SW480 (cell line): ENCODE results near the gene ATF1.
"Not testable (repeated sequence)": the region's sequence is repeated elsewhere in the genome, so short reads cannot be mapped to it uniquely, and the experiment has no call there.

Source experiments
- DNase-seq: peaks from one replicate; pipeline ENCODE4 v3.0.0-alpha.2; 2016; ENCODE audit warnings: low spot score

The ATF1 gene

DNA sequence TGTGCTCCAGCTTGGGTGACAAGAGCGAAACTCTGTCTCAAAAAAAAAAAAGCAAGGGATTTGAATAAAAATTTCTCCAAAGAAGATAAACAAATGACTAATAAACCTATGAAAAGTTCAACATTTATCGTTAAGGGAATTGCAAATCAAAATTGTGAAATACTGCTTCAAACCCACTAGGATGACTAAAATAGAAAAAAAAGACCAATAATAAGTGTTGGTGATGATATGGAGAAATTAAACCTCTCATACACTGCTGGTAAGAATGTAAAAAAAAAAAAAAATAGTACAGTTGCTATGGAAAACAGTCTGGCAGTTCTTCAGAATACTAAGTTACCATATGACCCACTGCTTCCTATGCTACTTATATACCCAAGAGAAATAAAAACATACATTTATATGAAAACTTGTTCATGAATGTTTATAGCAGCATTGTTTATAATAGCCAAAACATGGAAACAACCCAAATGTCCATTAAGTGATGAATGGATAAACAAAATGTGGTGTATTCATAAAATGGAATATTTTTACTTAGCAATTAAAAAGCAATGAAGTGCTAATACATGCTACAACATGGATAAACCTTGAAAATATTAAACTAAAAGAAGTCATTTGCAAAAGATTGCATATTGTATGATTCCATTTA is 39.5 kb downstream of the ATF1 start:
- DNase-seq, result no peak

DNA sequence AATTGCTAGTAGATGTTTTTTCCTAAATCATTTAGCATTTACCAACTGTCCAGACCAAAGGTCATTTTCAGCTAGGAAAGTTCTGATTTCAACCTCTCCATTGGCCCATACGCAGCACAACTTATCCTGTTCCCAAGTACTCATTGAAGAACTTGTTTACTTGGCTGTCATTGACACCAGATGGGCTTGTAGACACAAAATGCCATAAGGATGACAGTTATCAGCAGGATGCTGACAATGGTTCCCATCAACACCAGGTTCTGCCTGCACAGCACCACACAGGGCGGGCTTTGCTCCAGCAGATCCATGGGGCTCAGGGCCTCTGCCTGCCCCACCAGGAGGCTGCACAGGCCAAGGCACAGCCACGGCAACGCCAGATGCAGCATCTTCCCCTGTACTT is 42.3 kb downstream of the ATF1 start:
- no peak for DNase-seq

DNA sequence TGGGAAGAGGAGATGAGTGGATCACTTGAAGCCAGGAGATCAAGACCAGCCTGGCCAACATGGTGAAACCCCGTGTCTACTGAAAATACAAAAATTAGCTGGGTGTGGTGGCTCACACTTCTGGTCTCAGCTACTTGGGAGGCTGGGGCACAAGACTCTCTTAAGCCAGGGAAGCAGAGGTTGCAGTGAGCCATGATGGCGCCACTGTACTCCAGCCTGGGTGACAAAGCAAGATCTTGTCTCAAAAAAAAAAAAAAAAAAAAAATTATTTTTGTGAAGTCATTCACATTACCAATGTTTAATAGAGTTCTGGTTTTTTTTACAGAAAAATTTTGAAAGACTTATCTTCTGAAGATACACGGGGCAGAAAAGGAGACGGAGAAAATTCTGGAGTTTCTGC is 45.2 kb downstream of the ATF1 start:
- not testable (repeated sequence) for DNase-seq

DNA sequence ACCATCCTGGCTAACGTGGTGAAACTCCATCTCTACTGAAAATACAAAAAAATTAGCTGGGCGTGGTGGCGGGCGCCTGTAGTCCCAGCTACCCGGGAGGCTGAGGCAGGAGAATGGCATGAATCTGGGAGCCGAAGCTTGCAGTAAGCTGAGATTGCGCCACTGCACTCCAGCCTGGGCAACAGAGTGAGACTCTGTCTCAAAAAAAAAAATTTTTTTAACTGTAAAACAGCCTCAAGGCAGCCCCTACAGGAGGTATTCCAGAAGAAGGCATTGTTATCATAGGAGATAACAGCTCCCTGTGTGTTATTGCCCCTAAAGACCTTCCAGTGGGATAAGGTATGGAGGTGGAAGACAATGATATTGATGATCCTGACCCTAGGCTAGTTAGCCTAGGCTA is 51.0 kb downstream of the ATF1 start:
- not testable (repeated sequence) for DNase-seq

DNA sequence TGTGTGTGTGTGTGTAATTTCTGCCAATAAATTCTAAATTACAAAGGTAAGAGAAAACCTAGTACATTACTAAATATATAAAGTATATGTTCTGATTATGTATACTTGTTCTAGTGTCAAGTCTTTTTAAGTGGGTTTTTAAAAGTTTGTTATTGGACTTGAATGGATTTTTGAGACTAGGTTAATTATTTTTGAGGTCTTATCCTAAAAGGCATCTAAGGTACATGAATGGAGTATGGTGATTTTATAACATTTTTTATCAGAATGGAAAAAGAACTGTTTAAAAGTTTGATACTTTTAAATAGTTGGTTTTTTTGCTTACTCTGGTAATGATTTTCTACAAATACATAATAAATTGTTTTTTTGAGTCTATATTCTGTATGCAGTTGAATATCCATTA is 56.3 kb downstream of the ATF1 start:
- DNase-seq, result no peak

DNA sequence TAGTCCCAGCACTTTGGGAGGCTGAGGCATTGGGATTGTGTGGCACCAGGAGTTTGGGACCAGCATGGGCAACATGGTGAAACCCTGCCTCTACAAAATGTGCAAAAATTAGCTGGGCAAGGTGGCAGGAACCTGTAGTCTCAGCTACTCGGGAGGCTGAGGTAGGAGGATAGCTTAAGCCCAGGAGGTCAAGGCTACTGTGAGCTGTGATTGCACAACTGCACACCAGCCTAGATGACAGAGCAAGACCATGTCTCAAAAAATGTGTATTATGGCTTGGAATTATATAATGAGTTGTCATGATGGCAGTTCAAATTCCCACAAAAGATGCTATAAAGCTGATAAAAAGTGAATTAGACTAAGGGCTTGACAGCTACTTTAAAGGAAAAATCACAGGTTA is 58.2 kb downstream of the ATF1 start:
- DNase-seq, result no peak

DNA sequence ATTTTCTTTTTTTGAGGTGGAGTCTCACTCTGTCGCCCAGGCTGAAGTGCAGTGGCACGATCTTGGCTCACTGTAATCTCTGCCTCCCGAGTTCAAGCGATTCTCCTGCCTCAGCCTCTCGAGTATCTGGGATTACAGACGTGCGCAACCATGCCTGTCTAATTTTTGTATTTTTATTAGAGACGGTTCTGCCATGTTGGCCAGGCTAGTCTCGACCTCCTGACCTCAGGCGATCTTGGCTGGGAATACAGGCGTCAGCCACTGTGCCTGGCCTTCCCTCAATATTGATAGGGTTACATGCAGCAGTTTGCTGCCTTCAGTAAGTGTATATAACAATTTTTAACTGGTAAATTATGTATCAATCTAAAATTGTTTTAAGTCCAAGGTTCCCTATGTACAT is 59.8 kb downstream of the ATF1 start:
- DNase-seq, result not testable (repeated sequence)

DNA sequence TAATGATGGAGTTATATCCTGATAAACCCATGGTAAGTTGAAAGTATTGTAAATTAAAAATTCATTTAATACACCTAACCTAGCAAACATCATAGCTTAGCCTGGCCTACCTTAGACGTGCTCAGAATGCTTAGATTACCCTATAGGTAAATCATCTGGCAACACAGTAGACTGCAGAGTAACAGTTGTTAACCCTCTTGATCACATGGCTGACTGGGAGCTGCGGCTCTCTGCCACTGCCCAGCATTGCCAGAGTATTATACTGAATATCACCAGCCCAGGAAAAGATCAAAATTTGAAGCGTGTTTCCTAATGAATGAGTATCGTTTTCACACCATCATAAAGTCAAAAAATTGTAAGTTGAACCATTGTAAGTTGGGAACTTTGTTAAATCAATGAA is 61.0 kb downstream of the ATF1 start:
- DNase-seq, result no peak

DNA sequence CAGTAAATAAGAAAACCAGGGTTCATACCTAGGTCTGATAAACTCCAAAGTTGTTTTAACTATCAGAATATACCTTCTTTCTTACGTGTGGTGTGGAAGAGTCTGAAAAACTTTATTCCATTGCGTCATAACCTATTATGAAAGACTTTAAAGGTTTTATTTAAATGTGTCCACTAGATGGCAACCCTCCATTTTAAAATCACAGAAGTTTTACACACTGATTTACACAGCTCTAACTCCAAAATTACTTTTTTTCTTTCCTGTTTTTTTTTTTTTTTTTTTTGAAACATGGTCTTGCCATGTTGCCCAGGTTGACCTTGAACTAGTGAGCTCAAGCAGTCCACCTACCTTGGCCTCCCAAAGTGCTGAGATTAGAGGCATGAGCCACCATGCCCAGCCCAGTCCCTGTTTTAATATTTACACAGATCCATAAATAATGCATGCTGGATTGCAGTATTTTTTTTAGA is 61.5 kb downstream of the ATF1 start:
- peak; percentile 69 for DNase-seq

DNA sequence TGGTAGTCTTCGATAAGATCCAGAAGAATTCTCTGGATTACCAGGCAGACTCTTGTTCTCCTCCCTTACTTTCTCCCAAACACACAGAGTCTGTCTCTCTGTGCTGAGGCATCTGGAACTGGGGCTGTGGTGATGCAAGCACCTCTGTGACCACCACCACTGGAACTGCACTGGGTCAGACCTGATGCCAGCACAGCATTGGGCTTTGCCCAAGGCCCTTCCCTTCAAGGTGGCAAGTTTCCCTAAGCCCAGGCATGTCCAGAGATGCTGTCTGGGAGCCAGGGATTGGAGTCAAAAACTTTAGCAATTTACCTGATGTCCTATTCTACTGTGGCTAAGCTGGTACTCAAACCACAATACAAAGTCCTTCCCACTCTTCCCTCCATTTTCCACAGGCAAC is 64.2 kb downstream of the ATF1 start:
- DNase-seq, result no peak

GRCh38 chr12:50828886-50829285 is 65.0 kb downstream of the ATF1 start:
- DNase-seq, result no peak

- not testable (repeated sequence) for DNase-seq
Measured at GRCh38 chr12:50833801-50834200, 69.9 kb downstream of the ATF1 start.

DNA sequence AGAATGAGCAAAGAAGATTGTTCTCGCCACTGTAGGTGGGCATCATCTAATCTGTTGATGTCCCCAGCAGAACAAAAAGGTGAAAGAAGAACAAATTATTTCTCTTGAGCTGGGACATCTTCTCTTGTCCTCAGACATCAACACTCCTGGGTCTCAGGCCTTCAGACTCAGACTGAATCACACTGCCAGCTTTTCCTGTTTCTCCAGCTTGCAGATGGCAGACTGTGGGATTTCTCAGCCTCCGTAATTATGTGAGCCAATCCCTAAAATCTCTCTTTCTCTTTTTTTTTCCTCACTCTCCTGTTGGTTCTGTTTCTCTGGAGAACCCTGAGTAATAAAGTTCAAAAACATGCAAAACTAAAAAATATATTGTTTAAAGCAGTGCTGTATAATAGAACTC is 75.1 kb downstream of the ATF1 start:
- no peak for DNase-seq

- no peak for DNase-seq
Measured at GRCh38 chr12:50840809-50841487, 77.0 kb downstream of the ATF1 start.

DNA sequence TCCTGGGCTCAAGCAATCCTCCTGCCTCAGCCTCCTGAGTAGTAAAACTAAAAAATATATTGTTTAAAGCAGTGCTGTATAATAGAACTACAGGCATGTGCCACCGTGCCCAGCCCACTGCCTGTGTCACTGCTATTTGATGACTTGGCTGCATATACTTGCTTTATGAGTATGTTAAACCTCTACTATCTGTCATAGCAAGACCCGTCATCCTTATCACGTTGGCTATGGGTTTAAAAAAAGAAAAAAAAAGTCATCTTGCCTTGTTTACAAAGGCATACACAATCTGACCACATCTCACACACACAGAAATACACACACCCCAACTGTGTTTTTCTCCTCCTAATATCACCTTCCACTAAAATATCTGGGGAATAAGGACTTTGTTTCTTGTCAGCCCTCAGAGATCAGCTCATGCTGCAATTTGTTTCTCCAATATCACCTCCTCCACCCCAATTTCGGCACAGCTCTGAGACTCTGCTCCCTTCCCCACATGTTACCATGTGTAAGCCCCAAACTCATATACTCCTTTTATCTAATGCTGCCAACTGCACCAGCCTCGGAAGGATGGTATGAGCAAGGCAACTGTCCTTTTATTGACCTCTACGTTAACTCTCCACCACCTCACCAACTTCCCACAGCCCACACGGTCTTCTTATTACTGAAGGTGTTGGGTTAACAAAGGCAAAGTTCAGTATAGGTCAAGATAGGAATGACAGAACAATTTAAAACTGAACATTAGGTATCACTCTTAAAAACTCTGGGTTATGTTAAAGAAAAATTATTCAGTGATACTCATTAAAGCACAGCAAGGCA is 78.0 kb downstream of the ATF1 start:
- DNase-seq, result no peak

- no peak for DNase-seq
Measured at GRCh38 chr12:50842637-50843493, 79.0 kb downstream of the ATF1 start, which contains the start of gene TMPRSS12. Gene TMPRSS12, plus strand, starts transcription at chr12:50842926. Its CDS starts 39 bp downstream, at chr12:50842965.

- no peak for DNase-seq
Measured at GRCh38 chr12:50845021-50845647, 81.2 kb downstream of the ATF1 start.

- no peak for DNase-seq
Measured at GRCh38 chr12:50848963-50849362, 85.1 kb downstream of the ATF1 start.

GRCh38 chr12:50855218-50855617 is 91.3 kb downstream of the ATF1 start:
- not testable (repeated sequence) for DNase-seq

- not testable (repeated sequence) for DNase-seq
Measured at GRCh38 chr12:50855679-50856078, 91.8 kb downstream of the ATF1 start.

DNA sequence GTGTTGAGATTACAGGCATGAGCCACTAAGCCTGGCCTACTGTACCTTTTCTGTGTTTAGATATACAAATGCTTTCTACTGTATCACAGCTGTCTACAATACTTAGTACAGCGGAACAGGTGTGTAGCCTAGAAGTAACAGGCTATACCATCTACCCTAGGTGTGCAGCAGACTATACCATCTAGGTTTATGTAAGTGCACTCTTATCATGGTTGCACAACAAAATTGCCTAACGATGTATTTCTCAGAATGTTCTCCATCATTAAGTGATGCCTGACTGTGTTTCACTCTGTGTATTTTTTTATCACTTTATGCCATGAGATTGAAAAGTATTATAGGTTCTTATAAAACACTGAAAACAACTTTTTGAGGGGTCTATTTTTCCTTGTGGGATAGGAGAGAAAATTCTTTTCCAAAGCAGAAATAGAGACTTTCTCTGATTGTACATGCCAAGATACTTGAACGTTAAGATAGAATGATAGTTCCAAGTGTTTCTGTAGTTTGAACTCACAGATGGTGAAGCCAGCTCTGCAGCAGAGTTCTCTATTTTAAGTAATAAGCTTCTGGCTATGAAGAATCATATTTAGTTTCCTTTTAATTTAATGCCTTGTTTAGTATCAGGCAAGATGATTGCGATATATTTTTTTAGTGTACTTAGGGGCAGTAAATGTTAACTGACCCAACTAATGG is 95.9 kb downstream of the ATF1 start:
- DNase-seq, result no peak
